GM19099 (cell line): ENCODE measurements around the gene NBR1.

Source experiments
- POLR2A ChIP-seq: IDR thresholded peaks from 3 replicates; pipeline ENCODE4 v1.6.1; 2011; ENCODE audit warnings: low read depth; ENCODE audit not compliant: insufficient read length; ENCODE audit errors: extremely low read depth

The NBR1 gene

GRCh38 chr17:43151880-43152456 lies 19.0 kb upstream of the NBR1 start:
- no peak for TF ChIP-seq POLR2A

- no peak for TF ChIP-seq POLR2A
Observed at GRCh38 chr17:43155666-43156065, 15.3 kb upstream of the NBR1 start.

DNA sequence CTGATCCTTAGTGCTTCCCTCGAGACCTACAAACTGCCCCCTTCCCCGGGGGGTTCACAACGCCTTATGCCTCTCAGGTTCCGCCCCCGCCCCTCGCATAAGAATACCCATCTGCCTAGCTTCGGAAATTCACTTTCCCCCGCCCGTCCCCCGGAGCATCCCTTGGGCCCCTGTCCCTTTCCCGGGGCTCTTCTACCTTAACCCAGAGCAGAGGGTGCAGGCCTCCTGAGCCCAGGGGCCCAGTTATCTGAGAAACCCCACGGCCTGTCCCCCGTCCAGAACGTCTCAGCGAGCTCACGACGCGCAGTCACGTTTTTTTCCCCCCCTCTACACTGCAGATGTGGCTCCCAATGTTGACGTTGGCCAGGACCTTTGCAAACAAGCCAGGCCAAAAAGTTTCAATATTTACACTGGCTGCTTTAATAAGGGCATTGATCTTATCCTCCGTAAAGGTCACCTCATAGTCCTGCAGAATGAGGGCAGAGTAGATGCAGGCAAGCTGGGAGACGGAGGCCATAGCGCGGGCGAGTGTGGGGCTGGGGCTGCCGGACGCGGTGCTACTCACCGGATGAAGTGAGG lies 1.4 kb upstream of the NBR1 start:
- no peak for TF ChIP-seq POLR2A

DNA sequence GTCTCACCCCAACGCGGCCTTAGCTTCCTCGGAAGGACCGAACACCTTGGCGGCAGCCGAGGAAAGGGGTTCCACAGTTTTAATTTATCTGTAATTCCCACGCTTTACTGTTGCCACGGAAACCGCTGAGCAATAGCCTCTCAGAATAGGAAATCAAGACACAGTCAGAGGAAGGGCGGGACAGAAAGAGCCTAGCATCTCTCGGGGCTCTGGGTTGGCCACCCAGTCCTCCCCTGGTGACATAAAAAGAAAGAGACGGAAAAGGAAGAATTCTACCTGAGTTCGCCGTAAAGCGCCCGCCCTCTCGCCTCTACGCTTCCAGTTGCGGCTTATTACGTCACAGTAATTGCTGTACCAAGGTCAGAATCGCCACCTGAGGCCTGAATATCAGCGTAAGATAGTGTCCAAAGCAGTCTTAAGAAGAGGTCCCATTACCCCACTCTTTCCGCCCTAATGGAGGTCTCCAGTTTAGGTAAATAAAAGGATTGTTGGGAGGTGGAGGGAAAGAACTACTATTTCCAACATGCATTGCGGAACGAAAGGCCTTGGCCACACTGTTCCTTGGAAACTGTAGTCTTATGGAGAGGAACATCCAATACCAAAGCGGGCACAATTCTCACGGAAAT lies 761 bp upstream of the NBR1 start:
- TF ChIP-seq POLR2A = no peak

DNA sequence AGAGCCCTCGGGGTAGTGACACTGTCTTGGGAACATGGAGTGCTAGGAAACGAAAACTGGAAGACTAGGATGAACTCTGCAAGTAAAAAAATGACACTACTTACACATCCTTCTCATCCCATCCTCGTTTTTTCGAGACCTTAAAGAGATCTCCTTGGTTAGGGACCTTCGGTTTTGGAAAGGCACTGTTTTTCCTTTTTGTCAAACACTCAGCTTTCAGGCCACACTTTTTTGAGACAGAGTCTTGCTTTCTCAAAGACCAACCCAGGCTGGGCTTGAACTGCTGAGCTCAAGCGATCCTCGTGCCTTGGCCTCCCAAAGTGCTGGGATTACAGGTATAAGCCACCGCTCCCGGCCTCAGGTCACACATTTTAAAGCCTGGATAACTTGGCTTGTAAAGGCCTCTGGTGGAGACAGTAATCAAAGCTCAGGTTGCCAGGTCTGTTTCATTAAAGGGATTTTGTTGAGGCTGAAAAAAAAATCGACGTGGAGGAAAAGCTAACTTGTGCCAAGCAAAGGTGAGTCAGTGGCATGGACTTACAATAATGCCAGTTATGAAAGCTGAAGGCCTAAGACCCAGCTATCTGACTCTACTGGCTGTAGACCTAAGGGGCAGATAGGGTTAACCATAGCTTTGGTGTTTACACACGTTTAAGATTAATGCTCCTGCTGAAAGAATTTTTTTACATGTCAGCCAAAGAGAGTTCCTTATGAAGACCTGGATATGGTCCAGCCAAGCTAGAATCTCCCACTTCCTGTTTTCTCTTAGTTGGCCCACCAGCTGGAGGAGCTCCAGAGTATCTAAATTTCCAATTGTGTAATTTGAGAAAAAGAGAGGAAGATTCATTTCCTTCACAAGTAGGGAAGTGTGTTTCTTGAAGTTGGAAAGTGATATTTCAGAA lies 823 bp downstream of the NBR1 start:
- no peak for TF ChIP-seq POLR2A

DNA sequence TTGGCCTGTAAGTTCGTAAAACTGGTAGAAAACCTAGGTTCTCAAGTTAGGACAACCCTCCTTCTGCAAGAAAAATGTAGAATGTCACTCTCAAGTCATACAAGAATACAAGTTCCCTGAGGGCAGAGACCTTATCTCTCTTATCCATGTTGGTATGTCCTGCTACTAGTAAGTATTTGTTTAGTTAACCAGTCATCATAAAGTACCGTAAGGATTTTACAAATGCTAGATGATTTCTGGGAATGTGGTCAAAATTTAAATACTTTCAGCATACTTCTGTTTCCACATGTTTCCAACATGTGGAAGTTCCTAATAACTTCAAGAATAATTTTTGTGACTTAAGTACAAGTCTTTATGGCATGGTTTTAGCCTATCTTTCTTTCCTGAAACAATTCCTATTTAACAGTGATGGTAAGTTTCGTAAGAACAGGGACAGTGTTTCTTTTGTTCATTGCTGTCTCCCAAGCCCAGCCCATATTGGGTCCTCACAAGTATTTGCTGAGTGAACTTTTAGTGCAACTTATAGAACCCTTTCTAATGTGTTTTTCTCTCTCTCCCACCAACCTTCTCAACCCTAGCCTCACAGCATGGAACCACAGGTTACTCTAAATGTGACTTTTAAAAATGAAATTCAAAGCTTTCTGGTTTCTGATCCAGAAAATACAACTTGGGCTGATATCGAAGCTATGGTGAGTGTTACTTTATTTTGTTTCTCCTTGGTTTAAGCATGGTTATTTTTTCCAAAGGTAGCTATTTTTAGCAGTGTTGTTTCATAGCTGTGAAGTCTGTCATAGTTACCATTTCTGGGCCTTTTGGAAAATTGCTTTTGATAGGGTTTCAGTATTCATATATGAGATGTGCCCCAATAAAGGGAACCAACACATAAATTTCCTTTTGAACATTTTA lies 4.5 kb downstream of the NBR1 start:
- no peak for TF ChIP-seq POLR2A

- no peak for TF ChIP-seq POLR2A
Observed at GRCh38 chr17:43176119-43176570, 5.1 kb downstream of the NBR1 start.

DNA sequence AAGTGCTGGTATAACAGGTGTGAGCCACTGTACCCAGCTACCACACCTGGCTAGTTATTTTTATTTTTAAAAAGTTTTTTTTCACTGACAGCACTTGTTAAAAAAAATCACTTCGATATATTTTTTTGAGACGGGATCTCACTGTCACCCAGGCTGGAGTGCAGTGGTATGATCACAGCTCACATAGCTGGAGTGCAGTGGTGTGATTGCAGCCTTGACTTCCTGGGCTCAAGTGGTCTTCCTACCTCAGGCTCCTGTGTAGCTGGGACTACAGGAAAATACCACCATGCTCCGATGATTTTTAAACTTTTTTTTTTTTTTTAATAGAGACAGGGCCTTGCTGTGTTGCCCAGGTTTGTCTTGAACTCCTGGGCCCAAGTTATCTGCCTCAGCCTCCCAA lies 12.9 kb downstream of the NBR1 start:
- no peak for TF ChIP-seq POLR2A

DNA sequence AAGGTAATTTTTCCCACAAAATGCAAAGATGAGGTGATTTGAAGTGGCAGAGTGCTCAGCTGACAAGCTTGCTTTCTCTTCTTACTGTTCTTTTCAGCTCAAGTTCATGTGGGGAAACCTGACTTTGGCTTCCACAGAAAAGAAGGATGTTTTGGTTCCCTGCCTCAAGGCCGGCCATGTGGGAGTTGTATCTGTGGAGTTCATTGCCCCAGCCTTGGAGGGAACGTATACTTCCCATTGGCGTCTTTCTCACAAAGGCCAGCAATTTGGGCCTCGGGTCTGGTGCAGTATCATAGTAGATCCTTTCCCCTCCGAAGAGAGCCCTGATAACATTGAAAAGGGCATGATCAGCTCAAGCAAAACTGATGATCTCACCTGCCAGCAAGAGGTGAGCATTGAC lies 22.2 kb downstream of the NBR1 start:
- no peak for TF ChIP-seq POLR2A

DNA sequence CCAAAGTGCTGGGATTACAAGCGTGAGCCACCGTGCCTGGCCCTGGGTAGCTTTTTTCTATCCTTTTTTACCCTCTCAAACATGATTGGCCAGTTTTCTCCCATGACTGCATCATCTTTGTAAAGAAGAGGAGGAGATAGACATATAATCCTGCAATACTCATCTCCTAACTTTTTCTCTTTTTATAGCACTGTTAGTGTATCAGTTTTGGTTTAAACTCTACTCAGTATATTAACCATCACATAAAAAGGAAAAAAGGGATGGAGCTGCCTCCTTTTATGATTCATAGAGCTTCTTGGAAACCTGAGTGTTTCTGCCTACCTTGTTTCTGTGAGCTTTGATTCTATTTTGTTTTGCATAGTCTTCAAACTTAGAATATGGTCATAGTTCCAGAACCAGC lies 28.6 kb downstream of the NBR1 start:
- TF ChIP-seq POLR2A = no peak

DNA sequence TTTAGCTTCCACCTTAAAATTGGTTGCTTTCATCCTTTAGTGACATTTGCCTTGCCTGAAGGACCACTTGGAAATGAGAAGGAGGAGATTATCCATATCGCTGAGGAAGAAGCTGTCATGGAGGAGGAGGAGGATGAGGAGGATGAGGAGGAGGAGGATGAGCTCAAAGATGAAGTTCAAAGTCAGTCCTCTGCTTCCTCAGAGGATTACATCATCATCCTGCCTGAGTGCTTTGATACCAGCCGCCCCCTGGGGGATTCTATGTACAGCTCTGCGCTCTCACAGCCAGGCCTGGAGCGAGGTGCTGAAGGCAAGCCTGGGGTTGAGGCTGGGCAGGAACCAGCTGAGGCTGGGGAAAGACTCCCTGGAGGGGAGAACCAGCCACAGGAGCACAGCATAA lies 29.1 kb downstream of the NBR1 start:
- TF ChIP-seq POLR2A = no peak

GRCh38 chr17:43210576-43210975 lies 39.6 kb downstream of the NBR1 start:
- no peak for TF ChIP-seq POLR2A

DNA sequence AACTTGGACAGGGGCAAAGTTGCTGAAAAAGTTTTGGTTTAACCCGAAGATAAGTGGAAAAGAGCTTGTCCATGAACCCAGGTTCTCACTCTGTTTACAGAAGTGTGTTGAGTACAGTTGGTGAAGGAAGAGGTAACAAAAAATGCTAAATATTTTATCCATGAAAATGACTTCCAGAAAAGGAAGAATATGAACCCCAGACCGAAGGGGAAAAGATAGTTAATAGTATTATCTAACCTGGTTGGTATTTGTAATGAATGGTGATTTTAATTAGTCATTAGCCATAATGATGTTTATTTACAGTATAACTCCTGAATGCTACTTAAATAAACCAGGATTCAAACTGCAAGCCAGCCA lies 40.1 kb downstream of the NBR1 start:
- TF ChIP-seq POLR2A = no peak
